ENCODE measurements around the gene STAT6.

Gene STAT6

GRCh38 chr12:57048423-57049118, 62.6 kb downstream of the STAT6 start:
- no peak for DNase-seq (ENCODE audit: low spot score)

GRCh38 chr12:57047981-57048380, 63.2 kb downstream of the STAT6 start:
- no peak for DNase-seq (ENCODE audit: low spot score)

GRCh38 chr12:57046947-57047890, 63.9 kb downstream of the STAT6 start:
- DNase-seq (ENCODE audit: low spot score): peak; percentile 40

GRCh38 chr12:57046086-57046791, 64.9 kb downstream of the STAT6 start:
- peak; percentile 24 for DNase-seq (ENCODE audit: low spot score)
